K562 (cell line): ENCODE results near the gene CNOT1. TPM values are rescaled to one million over a fixed set of nuclear protein-coding genes. Genes with fewer than 3 reads are reported as not detected.
A peak's percentile ranks its signal among the peaks of the same experiment; 100 is the strongest.

Experiments used
- ATAC-seq: fragments of 200-7000 bp; cut with Tn5 transposase; 3 replicates; pipeline ENCODE4 v1.9.1; 2020; ENCODE audit warnings: moderate library complexity
- BruUV-seq: library from RNA; stranded (reverse); fragments of 400-500 nt; replicated peaks from 2 replicates; lab custom pipeline; 2021; lab: Mats Ljungman, UMichigan
- CTCF ChIA-PET: fragments of 300-600 bp; formaldehyde crosslinking; extraction: SDS; loops from one replicate; lab custom pipeline; 2021; ENCODE audit warnings: low intra/inter-chr PET ratio; lab: Yijun Ruan, JAX
- POLR2A ChIA-PET: fragments of 300-600, 350-650 bp; sonication (Branson Sonifier 250); formaldehyde crosslinking; extraction: SDS; loops from one replicate; lab custom pipeline; 2021; ENCODE audit warnings: antibody characterized with exemption, inconsistent platforms; lab: Yijun Ruan, JAX
- DNase-seq, 4 experiments: peaks; one replicate each; pipeline versions ENCODE4 v3.0.0 to v3.0.0-alpha.2; 2011 to 2018; ENCODE audit warnings: low spot score in 3 of 4, mixed read lengths in 3 of 4; ENCODE audit errors: extremely low read depth in 1 of 4
- FAIRE-seq: peaks from 2 replicates; lab custom pipeline; 2011; peaks lifted over from hg19 to GRCh38; lab: Jason Lieb, UNC
- H2AFZ ChIP-seq: 2 replicates; pipeline ENCODE4 v1.6.0; 2011; ENCODE audit warnings: low read depth, low read length, control low read depth, inconsistent platforms
- H3K27ac ChIP-seq: fragments of 200-600 bp; 3 replicates; pipeline ENCODE4 v1.8.0; 2011; ENCODE audit warnings: low read depth, mild to moderate bottlenecking, control low read depth, inconsistent platforms, low read length, moderate library complexity, mixed read lengths; ENCODE audit errors: extremely low read depth
- H3K27me3 ChIP-seq, 2 experiments: fragments of 300-600 bp in 1 of 2; 2 replicates in 1 of 2; 3 replicates in 1 of 2; pipeline versions ENCODE4 v1.6.0 to v1.8.0; 2011; ENCODE audit warnings: inconsistent platforms in 2 of 2, low read length in 2 of 2, mild to moderate bottlenecking in 1 of 2, mixed read lengths in 1 of 2, moderate library complexity in 1 of 2; ENCODE audit not compliant: control insufficient read depth in 2 of 2, insufficient read depth in 2 of 2
- H3K36me3 ChIP-seq: fragments of 300-600 bp; 3 replicates; pipeline ENCODE4 v1.8.0; 2011; ENCODE audit warnings: mild to moderate bottlenecking, low read length, inconsistent platforms; ENCODE audit not compliant: control insufficient read depth, insufficient read depth
- H3K4me1 ChIP-seq, 2 experiments: fragments of 200-600 bp in 1 of 2; replicated peaks in 1 of 2; 2 replicates in 1 of 2; 3 replicates in 1 of 2; pipeline versions ENCODE4 v1.5.1 to v1.8.0; 2011; ENCODE audit warnings: inconsistent platforms in 2 of 2, low read length in 2 of 2, mild to moderate bottlenecking in 1 of 2, mixed read lengths in 1 of 2, moderate library complexity in 1 of 2; ENCODE audit not compliant: control insufficient read depth in 2 of 2, insufficient read depth in 2 of 2
- H3K4me2 ChIP-seq: 2 replicates; pipeline ENCODE4 v1.6.1; 2011; ENCODE audit warnings: low read length, control low read depth, inconsistent platforms, mixed read lengths; ENCODE audit not compliant: insufficient read depth
- H3K4me3 ChIP-seq: fragments of 200-600 bp; sonication (generic), shearing (Covaris generic); 2 replicates; pipeline ENCODE4 v1.5.1; 2016; ENCODE audit warnings: control low read depth, inconsistent platforms
- H3K79me2 ChIP-seq: fragments of 200-600 bp; 3 replicates; pipeline ENCODE4 v1.8.0; 2011; ENCODE audit warnings: low read length, inconsistent platforms; ENCODE audit not compliant: control insufficient read depth, insufficient read depth
- H3K9ac ChIP-seq, 2 experiments: 2 replicates each; pipeline versions ENCODE4 v1.6.0 to v1.6.1; 2011; ENCODE audit warnings: low read depth in 2 of 2, low read length in 2 of 2, control low read depth in 1 of 2, inconsistent platforms in 1 of 2, mild to moderate bottlenecking in 1 of 2, mixed read lengths in 1 of 2; ENCODE audit not compliant: insufficient read depth in 1 of 2
- H3K9me1 ChIP-seq: one replicate; pipeline ENCODE4 v1.6.0; 2011; ENCODE audit warnings: inconsistent platforms, mild to moderate bottlenecking, low read length, moderate library complexity; ENCODE audit not compliant: control insufficient read depth, insufficient read depth
- H3K9me3 ChIP-seq: replicated peaks from 2 replicates; pipeline ENCODE4 v1.5.1; 2011; ENCODE audit warnings: low read depth, low read length, inconsistent platforms; ENCODE audit not compliant: control insufficient read depth, insufficient read depth
- H4K20me1 ChIP-seq: replicated peaks from 2 replicates; pipeline ENCODE4 v1.6.1; 2011; ENCODE audit warnings: low read length, inconsistent platforms, mixed read lengths; ENCODE audit not compliant: control insufficient read depth, insufficient read depth
- ATF1 ChIP-seq, 2 experiments: fragments of 450-650 bp in 1 of 2; IDR thresholded peaks; 2 replicates each; pipeline ENCODE4 v1.6.1; 2016; ENCODE audit warnings: missing compliant biosample characterization in 1 of 2, missing genetic modification characterization in 1 of 2
- ATF3 ChIP-seq, 2 experiments: fragments of 450-650 bp in 1 of 2; sonication (generic) in 1 of 2; formaldehyde crosslinking in 1 of 2; IDR thresholded peaks in 1 of 2; conservative IDR thresholded peaks in 1 of 2; 2 replicates each; pipeline versions ENCODE4 v1.6.1 to v1.8.1; 2016 to 2023; ENCODE audit warnings: mild to moderate bottlenecking in 2 of 2, moderate library complexity in 2 of 2, inconsistent platforms in 1 of 2, missing genetic modification reagents in 1 of 2
- ATF7 ChIP-seq: fragments of 450-650 bp; IDR thresholded peaks from 2 replicates; pipeline ENCODE4 v1.7.1; 2014; ENCODE audit warnings: mild to moderate bottlenecking, moderate library complexity
- CBFB ChIP-seq: sonication (generic); formaldehyde crosslinking; IDR thresholded peaks from 2 replicates; pipeline ENCODE4 v1.4.0; 2020; ENCODE audit warnings: mild to moderate bottlenecking, missing genetic modification reagents
- CREB1 ChIP-seq, 2 experiments: sonication (generic) in 1 of 2; formaldehyde crosslinking in 1 of 2; IDR thresholded peaks; 2 replicates each; pipeline versions ENCODE4 v1.6.1 to v1.8.0; 2012 to 2022; ENCODE audit warnings: inconsistent platforms in 1 of 2, mild to moderate bottlenecking in 1 of 2, missing genetic modification reagents in 1 of 2, moderate library complexity in 1 of 2
- CTCF ChIP-seq, 3 experiments: IDR thresholded peaks in 2 of 3; conservative IDR thresholded peaks in 1 of 3; 2 replicates each; pipeline ENCODE4 v1.5.1; 2011 to 2012; ENCODE audit warnings: low read length in 3 of 3, mild to moderate bottlenecking in 3 of 3, control low read depth in 2 of 3, improper control_type of control experiment in 1 of 3, inconsistent platforms in 1 of 3, low read depth in 1 of 3, mixed read lengths in 1 of 3, moderate library complexity in 1 of 3; ENCODE audit not compliant: insufficient read depth in 2 of 3
- DMBX1 ChIP-seq: fragments of 250-450 bp; sonication (Bioruptor Pico); IDR thresholded peaks from 2 replicates; pipeline ENCODE4 v1.8.0; 2022; ENCODE audit warnings: inconsistent platforms, mild to moderate bottlenecking, moderate library complexity, borderline replicate concordance
- E2F6 ChIP-seq, 2 experiments: IDR thresholded peaks; 2 replicates each; pipeline ENCODE4 v1.6.1; 2011; ENCODE audit warnings: borderline replicate concordance in 1 of 2, control low read depth in 1 of 2, low read depth in 1 of 2, low read length in 1 of 2, mild to moderate bottlenecking in 1 of 2, mixed read lengths in 1 of 2, moderate library complexity in 1 of 2; ENCODE audit not compliant: insufficient read depth in 1 of 2, insufficient read length in 1 of 2, poor library complexity in 1 of 2, severe bottlenecking in 1 of 2; ENCODE audit errors: extremely low read depth in 1 of 2
- NRF1 ChIP-seq, 2 experiments: fragments of 450-650 bp; IDR thresholded peaks in 1 of 2; conservative IDR thresholded peaks in 1 of 2; 2 replicates each; pipeline ENCODE4 v1.6.1; 2014; ENCODE audit warnings: mild to moderate bottlenecking in 2 of 2
- POLR2G ChIP-seq: fragments of 200-400 bp; formaldehyde crosslinking; IDR thresholded peaks from 2 replicates; pipeline ENCODE4 v1.6.1; 2017; ENCODE audit warnings: low read depth, mild to moderate bottlenecking, antibody characterized with exemption, low read length, moderate library complexity
- SNAPC5 ChIP-seq: fragments of 250-450 bp; sonication (Bioruptor Pico); IDR thresholded peaks from 2 replicates; pipeline ENCODE4 v1.8.0; 2021; ENCODE audit warnings: moderate library complexity, mild to moderate bottlenecking, inconsistent platforms
- TGIF2 ChIP-seq: sonication (generic); formaldehyde crosslinking; IDR thresholded peaks from 2 replicates; pipeline ENCODE4 v1.8.1; 2022; ENCODE audit warnings: mild to moderate bottlenecking, missing genetic modification reagents, moderate library complexity
- ZBTB7A ChIP-seq: IDR thresholded peaks from 2 replicates; pipeline ENCODE4 v1.6.1; 2011; ENCODE audit warnings: low read depth, mild to moderate bottlenecking, low read length, moderate library complexity, borderline replicate concordance; ENCODE audit not compliant: control insufficient read depth
- WGBS: fragments of 100-300 bp; shearing (Covaris generic); methylation state at CpG from one replicate; pipeline ENCODE4 v1.1.6; 2016; ENCODE audit warnings: low coverage, mixed read lengths; ENCODE audit not compliant: insufficient coverage; ENCODE audit errors: missing lambda C conversion rate; 5-methylcytosine and 5-hydroxymethylcytosine counted together
- in situ Hi-C: fragments of 300-500 bp; cut with MboI; formaldehyde crosslinking; loops from 4 replicates; pipeline ENCODE4 v1.15.0; 2018; ENCODE audit warnings: inconsistent platforms, mixed read lengths
- intact Hi-C: fragments of 100-400 bp; cut with micrococcal nuclease; formaldehyde crosslinking; loops from 2 replicates; pipeline ENCODE4 v1.14.2; 2022
- polyA plus RNA-seq, 8 experiments: library from polyadenylated mRNA; depleted of rRNA in 4 of 8; stranded (reverse) in 5 of 8; unstranded in 3 of 8; fragments of >200 nt; fragmentation: Nextera tagmentation in 2 of 8; fragmentation: Illumina TruSeq in 1 of 8; extraction: Ambion mirVana in 2 of 8; extraction: Trizol in 1 of 8; gene quantifications; 2 replicates each; pipeline versions ENCODE4 v1.2.1 to v1.2.3, GENCODE V29; 2011 to 2014; ENCODE audit warnings: inconsistent platforms in 1 of 8, missing spikeins in 1 of 8
- total RNA-seq, 7 experiments: library from RNA; depleted of rRNA in 6 of 7; stranded (reverse); fragments of >200 nt in 6 of 7; fragmentation: Illumina TruSeq in 2 of 7; extraction: Trizol in 2 of 7; gene quantifications; 2 replicates each; pipeline versions ENCODE4 v1.2.1 to v1.2.3, GENCODE V29; 2011 to 2021; ENCODE audit warnings: low replicate concordance in 1 of 7

The CNOT1 gene
- total and polyA plus RNA-seq, 9 of the 15 experiments (the other 6 are each of a cell fraction or from before 2014, with no cell fraction given), result 110 to 270 (median 220) TPM

- peak; percentile 44 to 90 (median 70) for DNase-seq
- Histone ChIP-seq H4K20me1 (peaks cover 9% of the 10 kb centered on the region; the same call in 1 of the 2 replicates), H3K4me3 (peak overlapping the region; percentile 3; the same call in 1 of the 2 replicates), H3K27ac (no peak overlapping the region), H3K4me1 (peaks cover 2 to 43% of the 10 kb centered on the region in 2 experiments; a peak in 3 of 5 replicates), H3K36me3 (no peaks in the 10 kb centered on the region), H2AFZ (peak overlapping the region; percentile 76), H3K27me3 (no peaks in the 10 kb centered on the region), H3K9me3 (no peaks in the 10 kb centered on the region), H3K4me2 (peak overlapping the region; percentile 56), H3K79me2 (no peaks in the 10 kb centered on the region), H3K9ac (peak overlapping the region in 1 of 2 experiments; percentile 23; a peak in 2 of 4 replicates), H3K9me1 (no peaks in the 10 kb centered on the region)
- BruUV-seq, result no TSS peak
- in situ Hi-C loops (loop anchor here (5.0 kb wide), 1 partner anchor 251 kb away; no protein-coding TSS in a partner anchor), intact Hi-C loops (no loop called here)
- 27% methylated on average over 31 of the region's 42 CpGs for WGBS
- no peak for FAIRE-seq
- ATAC-seq, result peak; percentile 68
- POLR2A ChIA-PET, result interaction anchor here (0.6 to 1.0 kb wide), 2 partner anchors 8 to 168 kb away, joined by 3 read pairs; no protein-coding TSS in a partner anchor
- CTCF ChIA-PET, result no interaction called here
- peak; percentile 45 to 60 for TF ChIP-seq NRF1 (conservative IDR thresholded peaks at IDR 0.05 in 1 of 2, IDR thresholded peaks at IDR 0.05 in 1 of 2)
- peak; percentile 75 for TF ChIP-seq ATF3 (IDR thresholded peaks at IDR 0.05)
- TF ChIP-seq ATF3 (CRISPR knock-in tag; conservative IDR thresholded peaks at IDR 0.05), result no peak
- 0 out of 6 replicates have a peak, but pooled peaks of 2 of the 3 experiments have one; percentile 10 to 20 for TF ChIP-seq CTCF (IDR thresholded peaks at IDR 0.05 in 2 of 3, conservative IDR thresholded peaks at IDR 0.05 in 1 of 3; ENCODE audit: insufficient read depth in 2 of 3, low read depth in 1 of 3, low read length in 3 of 3)
- TF ChIP-seq SNAPC5 (CRISPR knock-in tag), result no peak
- TF ChIP-seq TGIF2, result no peak
- TF ChIP-seq ATF7, result peak; percentile 94
- peak; percentile 38; the same call in 1 of the 2 replicates for TF ChIP-seq CREB1 (IDR thresholded peaks at IDR 0.05)
- peak; percentile 60 for TF ChIP-seq CREB1 (CRISPR knock-in tag; IDR thresholded peaks at IDR 0.05)
- TF ChIP-seq E2F6 (IDR thresholded peaks at IDR 0.05; ENCODE audit: borderline replicate concordance in 1 of 2, extremely low read depth in 1 of 2, insufficient read depth in 1 of 2, insufficient read length in 1 of 2, low read depth in 1 of 2, low read length in 1 of 2, poor library complexity in 1 of 2, severe bottlenecking in 1 of 2), result peak in 1 of 2 experiments; percentile 68
- no peak for TF ChIP-seq ATF1 (CRISPR knock-in tag; IDR thresholded peaks at IDR 0.05)
- TF ChIP-seq ATF1 (tag; IDR thresholded peaks at IDR 0.05), result peak; percentile 81
- TF ChIP-seq POLR2G, result peak; percentile 46
- TF ChIP-seq DMBX1 (CRISPR knock-in tag), result no peak
- 0 out of 2 replicates have a peak, but pooled peaks have one; percentile 45 for TF ChIP-seq CBFB (CRISPR knock-in tag)
- TF ChIP-seq ZBTB7A, result 0 out of 2 replicates have a peak, but pooled peaks have one; percentile 39
Observed at GRCh38 chr16:58501242-58502131, 128.1 kb downstream of the CNOT1 start.
